H1 (cell line): ENCODE data around the gene SSU72.

ENCODE experiments used
- CHD2 ChIP-seq: IDR thresholded peaks from 2 replicates; pipeline ENCODE4 v1.6.1; 2012; ENCODE audit warnings: low read length, improper control_type of control experiment
- GABPA ChIP-seq: IDR thresholded peaks from 2 replicates; pipeline ENCODE4 v1.6.1; 2011; ENCODE audit warnings: mild to moderate bottlenecking, low read length, moderate library complexity, borderline replicate concordance; ENCODE audit not compliant: insufficient read depth
- HDAC2 ChIP-seq, 2 experiments: fragments of 300-600 bp in 1 of 2; sonication (generic) in 1 of 2; IDR thresholded peaks; 2 replicates each; pipeline ENCODE4 v1.6.1; 2011 to 2012; ENCODE audit warnings: low read depth in 2 of 2, low read length in 2 of 2, mild to moderate bottlenecking in 2 of 2, moderate library complexity in 2 of 2, borderline replicate concordance in 1 of 2, inconsistent platforms in 1 of 2
- JUND ChIP-seq: IDR thresholded peaks from 2 replicates; pipeline ENCODE4 v1.6.1; 2011; ENCODE audit warnings: mild to moderate bottlenecking, improper control_type of control experiment, low read length
- PHF8 ChIP-seq: fragments of 200-600 bp; sonication (generic); conservative IDR thresholded peaks from 2 replicates; pipeline ENCODE4 v1.7.1; 2012; ENCODE audit warnings: low read depth, mild to moderate bottlenecking, inconsistent platforms, low read length, moderate library complexity
- POLR2A ChIP-seq, 2 experiments: IDR thresholded peaks; 1 replicate in 1 of 2; 2 replicates in 1 of 2; pipeline ENCODE4 v1.6.1; 2011; ENCODE audit warnings: low read depth in 2 of 2, low read length in 2 of 2, mild to moderate bottlenecking in 2 of 2; ENCODE audit errors: control extremely low read depth in 1 of 2
- POLR2AphosphoS5 ChIP-seq: IDR thresholded peaks from 2 replicates; pipeline ENCODE4 v1.6.1; 2011; ENCODE audit warnings: low read depth, low read length
- SAP30 ChIP-seq: fragments of 300-600 bp; sonication (generic); IDR thresholded peaks from 2 replicates; pipeline ENCODE4 v1.7.1; 2012; ENCODE audit warnings: low read length, moderate library complexity, mild to moderate bottlenecking, inconsistent platforms; ENCODE audit not compliant: insufficient read depth, insufficient replicate concordance
- SIX5 ChIP-seq: IDR thresholded peaks from 2 replicates; pipeline ENCODE4 v1.6.1; 2011; ENCODE audit warnings: mild to moderate bottlenecking, low read depth, low read length
- TAF1 ChIP-seq: IDR thresholded peaks from 2 replicates; pipeline ENCODE4 v1.6.1; 2011; ENCODE audit warnings: mild to moderate bottlenecking, low read depth, low read length
- YY1 ChIP-seq: IDR thresholded peaks from 2 replicates; pipeline ENCODE4 v1.6.1; 2011; ENCODE audit warnings: low read depth, mild to moderate bottlenecking, low read length
- TF ChIP-seq, protein P1 (sequence below), 3 experiments: IDR thresholded peaks; 1 replicate in 2 of 3; 2 replicates in 1 of 3; pipeline versions ENCODE4 v1.5.1 to v1.6.1; 2011; ENCODE audit warnings: low read length in 3 of 3, mild to moderate bottlenecking in 3 of 3, inconsistent platforms in 2 of 3, low read depth in 1 of 3, moderate library complexity in 1 of 3; ENCODE audit not compliant: insufficient read depth in 1 of 3; ENCODE audit errors: control extremely low read depth in 1 of 3
- TF ChIP-seq, protein P2 (sequence below): IDR thresholded peaks from 2 replicates; pipeline ENCODE4 v1.6.1; 2011; ENCODE audit warnings: low read depth, mild to moderate bottlenecking, low read length; ENCODE audit not compliant: insufficient read depth

DNA sequence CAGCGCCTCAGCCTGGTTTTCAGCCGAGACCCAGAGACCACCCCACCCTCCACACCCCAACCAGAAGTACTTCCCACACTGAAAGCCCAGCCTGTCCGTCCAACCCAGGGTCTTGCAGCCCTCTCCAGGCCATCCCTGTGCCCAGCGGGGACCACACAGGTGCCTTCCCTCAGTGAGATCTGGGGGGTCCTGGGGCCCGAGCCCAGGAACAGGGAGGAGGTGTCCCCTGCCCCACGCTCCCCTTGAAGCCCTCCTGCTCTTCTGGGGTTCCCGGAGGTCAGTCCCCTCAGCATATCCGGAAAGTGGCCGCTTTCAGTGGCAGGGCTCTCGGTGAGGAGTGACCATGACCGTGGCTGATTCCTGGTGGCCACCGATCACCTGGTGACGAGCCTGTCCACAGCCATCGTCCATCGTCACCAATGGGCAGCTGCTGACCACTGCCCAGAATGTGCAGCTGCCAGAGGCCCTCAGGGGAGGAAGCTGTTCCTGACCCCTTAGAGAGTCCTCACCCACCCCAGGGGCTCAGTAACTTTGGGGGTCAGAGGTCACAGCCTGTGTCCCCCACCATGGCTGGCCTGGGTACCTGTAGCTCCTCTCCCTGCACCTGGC lies 37.6 kb downstream of the SSU72 start:
- TF ChIP-seq TAF1: no peak
- TF ChIP-seq, protein P1, sequence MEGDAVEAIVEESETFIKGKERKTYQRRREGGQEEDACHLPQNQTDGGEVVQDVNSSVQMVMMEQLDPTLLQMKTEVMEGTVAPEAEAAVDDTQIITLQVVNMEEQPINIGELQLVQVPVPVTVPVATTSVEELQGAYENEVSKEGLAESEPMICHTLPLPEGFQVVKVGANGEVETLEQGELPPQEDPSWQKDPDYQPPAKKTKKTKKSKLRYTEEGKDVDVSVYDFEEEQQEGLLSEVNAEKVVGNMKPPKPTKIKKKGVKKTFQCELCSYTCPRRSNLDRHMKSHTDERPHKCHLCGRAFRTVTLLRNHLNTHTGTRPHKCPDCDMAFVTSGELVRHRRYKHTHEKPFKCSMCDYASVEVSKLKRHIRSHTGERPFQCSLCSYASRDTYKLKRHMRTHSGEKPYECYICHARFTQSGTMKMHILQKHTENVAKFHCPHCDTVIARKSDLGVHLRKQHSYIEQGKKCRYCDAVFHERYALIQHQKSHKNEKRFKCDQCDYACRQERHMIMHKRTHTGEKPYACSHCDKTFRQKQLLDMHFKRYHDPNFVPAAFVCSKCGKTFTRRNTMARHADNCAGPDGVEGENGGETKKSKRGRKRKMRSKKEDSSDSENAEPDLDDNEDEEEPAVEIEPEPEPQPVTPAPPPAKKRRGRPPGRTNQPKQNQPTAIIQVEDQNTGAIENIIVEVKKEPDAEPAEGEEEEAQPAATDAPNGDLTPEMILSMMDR (IDR thresholded peaks at IDR 0.05; ENCODE audit: control extremely low read depth in 1 of 3, insufficient read depth in 1 of 3, low read depth in 1 of 3, low read length in 3 of 3): no peak
- TF ChIP-seq POLR2A (IDR thresholded peaks at IDR 0.05; ENCODE audit: control extremely low read depth in 1 of 2, low read depth in 2 of 2, low read length in 2 of 2): no peak
- no peak for TF ChIP-seq HDAC2 (IDR thresholded peaks at IDR 0.05; ENCODE audit: borderline replicate concordance in 1 of 2, low read depth in 2 of 2, low read length in 2 of 2)
- no peak for TF ChIP-seq POLR2AphosphoS5
- TF ChIP-seq GABPA: no peak
- no peak for TF ChIP-seq SAP30
- no peak for TF ChIP-seq CHD2
- no peak for TF ChIP-seq SIX5
- TF ChIP-seq JUND: no peak
- no peak for TF ChIP-seq PHF8
- TF ChIP-seq YY1: no peak
- TF ChIP-seq, protein P2, sequence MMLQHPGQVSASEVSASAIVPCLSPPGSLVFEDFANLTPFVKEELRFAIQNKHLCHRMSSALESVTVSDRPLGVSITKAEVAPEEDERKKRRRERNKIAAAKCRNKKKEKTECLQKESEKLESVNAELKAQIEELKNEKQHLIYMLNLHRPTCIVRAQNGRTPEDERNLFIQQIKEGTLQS: no peak
